Measurements from ENCODE around the gene IL5. TPM values are rescaled to one million over a fixed set of nuclear protein-coding genes. Genes with fewer than 3 reads are reported as not detected.

IL5 gene
- total and polyA plus RNA-seq, 2 of the 4 experiments (the other 2 are of a cell fraction): not detected

DNA sequence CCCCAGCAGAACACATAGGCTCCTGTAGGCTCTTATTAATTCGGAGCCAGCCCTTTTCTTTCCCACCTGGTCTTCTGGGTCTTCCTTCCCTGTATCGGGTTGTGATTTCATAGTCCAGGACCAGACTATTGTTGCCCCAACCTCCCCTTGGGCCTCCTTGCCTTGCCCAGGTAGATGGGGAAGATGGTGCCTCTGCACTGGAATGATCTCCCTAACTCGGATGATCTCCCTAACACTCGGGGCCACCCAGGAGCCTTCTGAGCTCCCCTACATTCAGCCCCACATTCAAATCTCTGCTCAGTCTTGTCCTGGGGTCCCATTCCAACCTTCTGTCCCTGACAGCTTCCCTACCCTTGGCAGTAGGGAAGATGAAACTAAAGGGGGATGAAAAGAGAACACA lies 50.1 kb downstream of the IL5 start:
- H3K18ac ChIP-seq (ENCODE audit: low read depth, low read length): no peak overlapping the region
- H4K91ac ChIP-seq (ENCODE audit: insufficient read depth, low read depth, low read length): no peak overlapping the region
- H3K27me3 ChIP-seq (ENCODE audit: control insufficient read depth, insufficient read depth, low read length): no peaks in the 10 kb centered on the region
- no peak for TF ChIP-seq RCOR1 (IDR thresholded peaks at IDR 0.05; ENCODE audit: insufficient replicate concordance, low read length)
- no peak for TF ChIP-seq MAFK (IDR thresholded peaks at IDR 0.05; ENCODE audit: low read depth, low read length)
- no peak for TF ChIP-seq CEBPB (IDR thresholded peaks at IDR 0.05; ENCODE audit: low read depth, low read length)
- no peak for TF ChIP-seq RFX5 (IDR thresholded peaks at IDR 0.05; ENCODE audit: low read depth, low read length)
- TF ChIP-seq SMC3 (IDR thresholded peaks at IDR 0.05; ENCODE audit: low read depth, low read length): no peak
- TF ChIP-seq, protein P1, sequence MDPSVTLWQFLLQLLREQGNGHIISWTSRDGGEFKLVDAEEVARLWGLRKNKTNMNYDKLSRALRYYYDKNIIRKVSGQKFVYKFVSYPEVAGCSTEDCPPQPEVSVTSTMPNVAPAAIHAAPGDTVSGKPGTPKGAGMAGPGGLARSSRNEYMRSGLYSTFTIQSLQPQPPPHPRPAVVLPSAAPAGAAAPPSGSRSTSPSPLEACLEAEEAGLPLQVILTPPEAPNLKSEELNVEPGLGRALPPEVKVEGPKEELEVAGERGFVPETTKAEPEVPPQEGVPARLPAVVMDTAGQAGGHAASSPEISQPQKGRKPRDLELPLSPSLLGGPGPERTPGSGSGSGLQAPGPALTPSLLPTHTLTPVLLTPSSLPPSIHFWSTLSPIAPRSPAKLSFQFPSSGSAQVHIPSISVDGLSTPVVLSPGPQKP (IDR thresholded peaks at IDR 0.05; ENCODE audit: borderline replicate concordance, low read depth, low read length): no peak
- no peak for TF ChIP-seq FOS (IDR thresholded peaks at IDR 0.05; ENCODE audit: low read depth, low read length)
- no peak for TF ChIP-seq MAZ (IDR thresholded peaks at IDR 0.05; ENCODE audit: borderline replicate concordance, low read depth, low read length)
- TF ChIP-seq BHLHE40 (IDR thresholded peaks at IDR 0.05; ENCODE audit: low read depth, low read length): no peak
- TF ChIP-seq POLR2A (IDR thresholded peaks at IDR 0.05; ENCODE audit: low read depth, low read length): no peak
- no peak for TF ChIP-seq RAD21 (IDR thresholded peaks at IDR 0.05; ENCODE audit: low read length)
- no peak for TF ChIP-seq CHD1 (IDR thresholded peaks at IDR 0.05; ENCODE audit: low read depth, low read length)
- TF ChIP-seq, protein P2, sequence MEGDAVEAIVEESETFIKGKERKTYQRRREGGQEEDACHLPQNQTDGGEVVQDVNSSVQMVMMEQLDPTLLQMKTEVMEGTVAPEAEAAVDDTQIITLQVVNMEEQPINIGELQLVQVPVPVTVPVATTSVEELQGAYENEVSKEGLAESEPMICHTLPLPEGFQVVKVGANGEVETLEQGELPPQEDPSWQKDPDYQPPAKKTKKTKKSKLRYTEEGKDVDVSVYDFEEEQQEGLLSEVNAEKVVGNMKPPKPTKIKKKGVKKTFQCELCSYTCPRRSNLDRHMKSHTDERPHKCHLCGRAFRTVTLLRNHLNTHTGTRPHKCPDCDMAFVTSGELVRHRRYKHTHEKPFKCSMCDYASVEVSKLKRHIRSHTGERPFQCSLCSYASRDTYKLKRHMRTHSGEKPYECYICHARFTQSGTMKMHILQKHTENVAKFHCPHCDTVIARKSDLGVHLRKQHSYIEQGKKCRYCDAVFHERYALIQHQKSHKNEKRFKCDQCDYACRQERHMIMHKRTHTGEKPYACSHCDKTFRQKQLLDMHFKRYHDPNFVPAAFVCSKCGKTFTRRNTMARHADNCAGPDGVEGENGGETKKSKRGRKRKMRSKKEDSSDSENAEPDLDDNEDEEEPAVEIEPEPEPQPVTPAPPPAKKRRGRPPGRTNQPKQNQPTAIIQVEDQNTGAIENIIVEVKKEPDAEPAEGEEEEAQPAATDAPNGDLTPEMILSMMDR (conservative IDR thresholded peaks at IDR 0.05; ENCODE audit: low read depth, low read length): no peak
- TF ChIP-seq NFE2L2 (IDR thresholded peaks at IDR 0.05; ENCODE audit: low read depth, low read length): no peak
- TF ChIP-seq, protein P3, sequence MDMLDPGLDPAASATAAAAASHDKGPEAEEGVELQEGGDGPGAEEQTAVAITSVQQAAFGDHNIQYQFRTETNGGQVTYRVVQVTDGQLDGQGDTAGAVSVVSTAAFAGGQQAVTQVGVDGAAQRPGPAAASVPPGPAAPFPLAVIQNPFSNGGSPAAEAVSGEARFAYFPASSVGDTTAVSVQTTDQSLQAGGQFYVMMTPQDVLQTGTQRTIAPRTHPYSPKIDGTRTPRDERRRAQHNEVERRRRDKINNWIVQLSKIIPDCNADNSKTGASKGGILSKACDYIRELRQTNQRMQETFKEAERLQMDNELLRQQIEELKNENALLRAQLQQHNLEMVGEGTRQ (IDR thresholded peaks at IDR 0.05; ENCODE audit: low read depth, low read length): no peak
- peak overlapping the region; percentile 73 for H2AK9ac ChIP-seq (replicated peaks; ENCODE audit: low read depth, low read length, poor library complexity)
- peaks cover 20 to 38% of the 10 kb centered on the region in 2 experiments for H3K79me1 ChIP-seq (ENCODE audit: low read depth in 1 of 2, low read length in 2 of 2)
- H2BK15ac ChIP-seq (ENCODE audit: low read depth, low read length): no peak overlapping the region
- ChIA-PET CTCF (interaction anchor here (0.7 kb wide), 1 partner anchor 13 kb away, joined by 3 read pairs; no protein-coding TSS in a partner anchor), POLR2A (ENCODE audit: unreplicated experiment) (no interaction called here)
- DNase-seq: no peak
- no peak overlapping the region for H3K4me3 ChIP-seq (ENCODE audit: insufficient read depth, low read depth, low read length)
- intact Hi-C loops (cut with micrococcal nuclease): loop anchor here (10.0 kb wide), 1 partner anchor 428 kb away; the partner anchor contains the start of gene IL3
- no peaks in the 10 kb centered on the region for H3K9me3 ChIP-seq (ENCODE audit: control insufficient read depth, insufficient read depth, low read length)
- H3K36me3 ChIP-seq (ENCODE audit: control insufficient read depth, insufficient read depth, low read length): peaks cover 5% of the 10 kb centered on the region
- H3K9me1 ChIP-seq (ENCODE audit: insufficient read depth, low read length): peaks cover 28% of the 10 kb centered on the region
- H2AFZ ChIP-seq (replicated peaks; ENCODE audit: low read length, poor library complexity): peak overlapping the region; percentile 54
- peaks cover 19% of the 10 kb centered on the region for H4K20me1 ChIP-seq (ENCODE audit: insufficient read depth, low read length)
- H3K9ac ChIP-seq (ENCODE audit: low read depth, low read length): no peak overlapping the region
- H3K4me2 ChIP-seq (ENCODE audit: low read depth, low read length): no peak overlapping the region
- dilution Hi-C loops (cut with HindIII; ENCODE audit: low sequenced_read_pairs, unreplicated experiment): no loop called here
- H3K4ac ChIP-seq (ENCODE audit: low read depth, low read length): peak overlapping the region; percentile 53
- H4K5ac ChIP-seq (ENCODE audit: low read depth, low read length): no peak overlapping the region
- peaks cover 33% of the 10 kb centered on the region for H3K4me1 ChIP-seq (ENCODE audit: control insufficient read depth, insufficient read depth, low read length)
- H3K27ac ChIP-seq (ENCODE audit: insufficient read depth, low read length): no peak overlapping the region
- no TSS peak for BruUV-seq (replicated peaks)
- in situ Hi-C loops (cut with MboI; ENCODE audit: low sequenced_read_pairs): loop anchor here (25.0 kb wide), 1 partner anchor 406 kb away; no protein-coding TSS in a partner anchor
- peak overlapping the region; percentile 52 for H2BK20ac ChIP-seq (ENCODE audit: low read depth, low read length)
- H2AK5ac ChIP-seq (ENCODE audit: low read depth, low read length): peak overlapping the region; percentile 73
- WGBS, 2 experiments (ENCODE audit: extremely low coverage in 2 of 2, insufficient read length in 1 of 2): no CpG with 5 or more reads among the region's 4 CpGs
- ATAC-seq (ENCODE audit: low read depth): no peak
- no peak overlapping the region for H3K14ac ChIP-seq (replicated peaks; ENCODE audit: low read depth, low read length)
- no peak overlapping the region for H3K56ac ChIP-seq (ENCODE audit: extremely low read depth, insufficient read depth, low read length)
- no peak overlapping the region for H2BK5ac ChIP-seq (ENCODE audit: low read depth, low read length, poor library complexity, severe bottlenecking)
- no peak overlapping the region for H4K8ac ChIP-seq (ENCODE audit: low read depth in 2 of 2, low read length in 2 of 2)
- no peak overlapping the region for H3K23ac ChIP-seq (ENCODE audit: low read depth, low read length)
- 0 out of 2 replicates have a peak overlapping the region, but pooled peaks have one; percentile 21 for H2BK120ac ChIP-seq (ENCODE audit: low read depth, low read length)

Measured in IMR-90 (cell line).